ENCODE data around the gene VPS37B.

DNA sequence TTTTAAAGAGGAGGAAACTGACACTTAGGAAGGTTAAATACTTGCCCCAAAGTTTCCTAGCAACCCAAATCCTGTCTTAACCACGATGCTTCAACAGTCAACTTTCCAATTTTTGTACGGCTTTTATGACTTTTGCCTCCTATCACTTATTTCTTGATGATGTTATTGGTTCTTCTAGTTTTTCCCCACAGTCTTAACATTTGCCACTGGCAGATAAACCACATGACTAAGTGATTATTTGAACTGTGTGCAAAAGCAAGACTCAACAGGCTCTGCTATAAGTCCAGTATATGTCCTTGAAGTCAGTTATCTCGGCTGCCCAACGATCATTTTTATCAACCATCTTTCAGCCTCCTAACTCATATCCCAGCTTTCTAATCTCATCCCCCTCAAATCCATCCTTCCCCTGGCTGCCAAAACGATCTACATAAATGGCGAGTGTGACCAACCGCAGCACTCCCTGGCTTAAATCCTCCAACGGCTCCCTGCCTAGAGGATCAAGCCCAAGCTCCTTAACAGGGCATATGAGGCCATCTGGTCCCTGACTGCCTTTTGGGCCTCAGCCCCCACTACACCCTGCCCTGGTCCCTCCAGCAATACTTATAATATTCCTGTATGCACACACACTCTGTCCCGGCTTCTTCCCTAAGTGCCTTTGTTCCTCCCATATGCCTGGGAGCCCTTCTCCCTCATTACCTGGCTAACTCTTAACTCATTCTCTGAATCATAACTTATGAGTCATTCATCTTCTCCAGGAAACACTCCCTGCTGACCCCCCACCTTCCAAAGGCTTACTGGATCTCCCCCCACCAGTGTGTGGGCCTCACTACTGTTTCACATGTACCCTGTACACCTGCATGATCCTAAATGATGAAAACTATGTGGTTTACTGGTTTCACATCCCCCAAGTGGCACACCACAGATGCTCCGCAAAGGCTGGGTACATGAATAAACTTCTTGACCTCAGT lies 8.8 kb downstream of the VPS37B start:
- TF ChIP-seq ESRRG (CRISPR knock-in tag; IDR thresholded peaks at IDR 0.05) (no peak), ZC3H10 (CRISPR knock-in tag; IDR thresholded peaks at IDR 0.05) (no peak), ZNF8 (CRISPR knock-in tag; IDR thresholded peaks at IDR 0.05) (no peak), CSDC2 (CRISPR knock-in tag; IDR thresholded peaks at IDR 0.05) (no peak), OSR1 (CRISPR knock-in tag; IDR thresholded peaks at IDR 0.05) (no peak), ARNTL (CRISPR knock-in tag; IDR thresholded peaks at IDR 0.05; ENCODE audit: borderline replicate concordance, low read depth) (no peak), ZFP3 (CRISPR knock-in tag; IDR thresholded peaks at IDR 0.05) (no peak)
- TF ChIP-seq, protein P1, sequence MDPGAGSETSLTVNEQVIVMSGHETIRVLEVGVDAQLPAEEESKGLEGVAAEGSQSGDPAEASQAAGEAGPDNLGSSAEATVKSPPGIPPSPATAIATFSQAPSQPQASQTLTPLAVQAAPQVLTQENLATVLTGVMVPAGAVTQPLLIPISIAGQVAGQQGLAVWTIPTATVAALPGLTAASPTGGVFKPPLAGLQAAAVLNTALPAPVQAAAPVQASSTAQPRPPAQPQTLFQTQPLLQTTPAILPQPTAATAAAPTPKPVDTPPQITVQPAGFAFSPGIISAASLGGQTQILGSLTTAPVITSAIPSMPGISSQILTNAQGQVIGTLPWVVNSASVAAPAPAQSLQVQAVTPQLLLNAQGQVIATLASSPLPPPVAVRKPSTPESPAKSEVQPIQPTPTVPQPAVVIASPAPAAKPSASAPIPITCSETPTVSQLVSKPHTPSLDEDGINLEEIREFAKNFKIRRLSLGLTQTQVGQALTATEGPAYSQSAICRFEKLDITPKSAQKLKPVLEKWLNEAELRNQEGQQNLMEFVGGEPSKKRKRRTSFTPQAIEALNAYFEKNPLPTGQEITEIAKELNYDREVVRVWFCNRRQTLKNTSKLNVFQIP (CRISPR knock-in tag; IDR thresholded peaks at IDR 0.05; ENCODE audit: borderline replicate concordance, low read depth) = no peak
- TF ChIP-seq, protein P2, sequence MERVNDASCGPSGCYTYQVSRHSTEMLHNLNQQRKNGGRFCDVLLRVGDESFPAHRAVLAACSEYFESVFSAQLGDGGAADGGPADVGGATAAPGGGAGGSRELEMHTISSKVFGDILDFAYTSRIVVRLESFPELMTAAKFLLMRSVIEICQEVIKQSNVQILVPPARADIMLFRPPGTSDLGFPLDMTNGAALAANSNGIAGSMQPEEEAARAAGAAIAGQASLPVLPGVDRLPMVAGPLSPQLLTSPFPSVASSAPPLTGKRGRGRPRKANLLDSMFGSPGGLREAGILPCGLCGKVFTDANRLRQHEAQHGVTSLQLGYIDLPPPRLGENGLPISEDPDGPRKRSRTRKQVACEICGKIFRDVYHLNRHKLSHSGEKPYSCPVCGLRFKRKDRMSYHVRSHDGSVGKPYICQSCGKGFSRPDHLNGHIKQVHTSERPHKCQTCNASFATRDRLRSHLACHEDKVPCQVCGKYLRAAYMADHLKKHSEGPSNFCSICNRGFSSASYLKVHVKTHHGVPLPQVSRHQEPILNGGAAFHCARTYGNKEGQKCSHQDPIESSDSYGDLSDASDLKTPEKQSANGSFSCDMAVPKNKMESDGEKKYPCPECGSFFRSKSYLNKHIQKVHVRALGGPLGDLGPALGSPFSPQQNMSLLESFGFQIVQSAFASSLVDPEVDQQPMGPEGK (CRISPR knock-in tag; IDR thresholded peaks at IDR 0.05; ENCODE audit: borderline replicate concordance) = peak; percentile 85; the same call in 1 of the 2 replicates
- TF ChIP-seq, protein P3, sequence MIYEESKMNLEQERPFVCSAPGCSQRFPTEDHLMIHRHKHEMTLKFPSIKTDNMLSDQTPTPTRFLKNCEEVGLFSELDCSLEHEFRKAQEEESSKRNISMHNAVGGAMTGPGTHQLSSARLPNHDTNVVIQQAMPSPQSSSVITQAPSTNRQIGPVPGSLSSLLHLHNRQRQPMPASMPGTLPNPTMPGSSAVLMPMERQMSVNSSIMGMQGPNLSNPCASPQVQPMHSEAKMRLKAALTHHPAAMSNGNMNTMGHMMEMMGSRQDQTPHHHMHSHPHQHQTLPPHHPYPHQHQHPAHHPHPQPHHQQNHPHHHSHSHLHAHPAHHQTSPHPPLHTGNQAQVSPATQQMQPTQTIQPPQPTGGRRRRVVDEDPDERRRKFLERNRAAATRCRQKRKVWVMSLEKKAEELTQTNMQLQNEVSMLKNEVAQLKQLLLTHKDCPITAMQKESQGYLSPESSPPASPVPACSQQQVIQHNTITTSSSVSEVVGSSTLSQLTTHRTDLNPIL (CRISPR knock-in tag; IDR thresholded peaks at IDR 0.05; ENCODE audit: low read depth) = no peak

All from SK-N-SH treated with all-trans-retinoic acid at 6 μM for 48 hours (cell line).